Retina (tissue), 1 donor: ENCODE data around the gene KRT4.
A peak's percentile ranks its signal among the peaks of the same experiment; 100 is the strongest.

Experiments
- DNase-seq: peaks from one replicate; pipeline ENCODE4 v3.0.0-alpha.2; 2016

KRT4 gene

GRCh38 chr12:52791271-52792184, 22.4 kb downstream of the KRT4 start:
- DNase-seq = no peak

GRCh38 chr12:52790427-52791270, 23.3 kb downstream of the KRT4 start:
- DNase-seq = no peak

- DNase-seq = peak; percentile 65
Measured at GRCh38 chr12:52789637-52790426, 24.1 kb downstream of the KRT4 start.

- DNase-seq = no peak
Measured at GRCh38 chr12:52788876-52789636, 24.9 kb downstream of the KRT4 start.

GRCh38 chr12:52788192-52788875, 25.6 kb downstream of the KRT4 start:
- DNase-seq = no peak

- no peak for DNase-seq
Measured at GRCh38 chr12:52787324-52788191, 26.4 kb downstream of the KRT4 start.

GRCh38 chr12:52784909-52785308, 29.0 kb downstream of the KRT4 start:
- DNase-seq = no peak

GRCh38 chr12:52783563-52784316, 30.2 kb downstream of the KRT4 start:
- no peak for DNase-seq

- no peak for DNase-seq
Measured at GRCh38 chr12:52782502-52782901, 31.4 kb downstream of the KRT4 start.

GRCh38 chr12:52781399-52782082, 32.4 kb downstream of the KRT4 start:
- DNase-seq = no peak

- DNase-seq = no peak
Measured at GRCh38 chr12:52779914-52780313, 34.0 kb downstream of the KRT4 start.

- no peak for DNase-seq
Measured at GRCh38 chr12:52778833-52779232, 35.1 kb downstream of the KRT4 start.

- no peak for DNase-seq
Measured at GRCh38 chr12:52777566-52777965, 36.4 kb downstream of the KRT4 start.

GRCh38 chr12:52776913-52777395, 37.0 kb downstream of the KRT4 start, which contains the start of gene KRT76:
Gene KRT76, minus strand, starts transcription at chr12:52777345. Its CDS starts 54 bp downstream, at chr12:52777291.
- no peak for DNase-seq

- no peak for DNase-seq
Measured at GRCh38 chr12:52776435-52776834, 37.5 kb downstream of the KRT4 start.

- DNase-seq = no peak
Measured at GRCh38 chr12:52774629-52775250, 39.2 kb downstream of the KRT4 start.

- DNase-seq = no peak
Measured at GRCh38 chr12:52772772-52773171, 41.1 kb downstream of the KRT4 start.

GRCh38 chr12:52772188-52772587, 41.7 kb downstream of the KRT4 start:
- DNase-seq = no peak
